GM12872 (cell line): ENCODE measurements around the gene ACTL6A.

Experiments used
- TF ChIP-seq, protein P1 (sequence below): IDR thresholded peaks from 3 replicates; pipeline ENCODE4 v1.5.1; 2011; ENCODE audit warnings: low read depth, mild to moderate bottlenecking, low read length, moderate library complexity; ENCODE audit not compliant: insufficient read depth

Gene ACTL6A

DNA sequence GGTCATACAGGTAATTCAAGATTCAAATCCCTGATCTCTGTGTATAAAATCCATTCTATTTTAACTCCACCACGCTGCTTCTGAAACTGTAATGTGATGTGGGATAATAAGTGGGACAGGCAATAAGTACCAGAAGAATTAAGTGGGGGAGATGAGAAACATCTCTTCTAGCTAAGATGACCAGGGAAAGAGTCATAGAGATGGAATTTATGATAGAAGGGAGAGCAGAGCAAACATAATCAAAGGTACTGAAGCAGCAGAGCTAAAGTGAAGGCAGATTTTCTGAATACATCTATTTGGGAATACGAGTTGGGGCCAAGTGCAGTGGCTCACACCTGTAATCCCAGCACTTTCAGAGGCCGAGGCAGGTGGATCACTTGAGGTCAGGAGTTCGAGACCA lies 36.8 kb downstream of the ACTL6A start:
- TF ChIP-seq, protein P1, sequence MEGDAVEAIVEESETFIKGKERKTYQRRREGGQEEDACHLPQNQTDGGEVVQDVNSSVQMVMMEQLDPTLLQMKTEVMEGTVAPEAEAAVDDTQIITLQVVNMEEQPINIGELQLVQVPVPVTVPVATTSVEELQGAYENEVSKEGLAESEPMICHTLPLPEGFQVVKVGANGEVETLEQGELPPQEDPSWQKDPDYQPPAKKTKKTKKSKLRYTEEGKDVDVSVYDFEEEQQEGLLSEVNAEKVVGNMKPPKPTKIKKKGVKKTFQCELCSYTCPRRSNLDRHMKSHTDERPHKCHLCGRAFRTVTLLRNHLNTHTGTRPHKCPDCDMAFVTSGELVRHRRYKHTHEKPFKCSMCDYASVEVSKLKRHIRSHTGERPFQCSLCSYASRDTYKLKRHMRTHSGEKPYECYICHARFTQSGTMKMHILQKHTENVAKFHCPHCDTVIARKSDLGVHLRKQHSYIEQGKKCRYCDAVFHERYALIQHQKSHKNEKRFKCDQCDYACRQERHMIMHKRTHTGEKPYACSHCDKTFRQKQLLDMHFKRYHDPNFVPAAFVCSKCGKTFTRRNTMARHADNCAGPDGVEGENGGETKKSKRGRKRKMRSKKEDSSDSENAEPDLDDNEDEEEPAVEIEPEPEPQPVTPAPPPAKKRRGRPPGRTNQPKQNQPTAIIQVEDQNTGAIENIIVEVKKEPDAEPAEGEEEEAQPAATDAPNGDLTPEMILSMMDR, result no peak

DNA sequence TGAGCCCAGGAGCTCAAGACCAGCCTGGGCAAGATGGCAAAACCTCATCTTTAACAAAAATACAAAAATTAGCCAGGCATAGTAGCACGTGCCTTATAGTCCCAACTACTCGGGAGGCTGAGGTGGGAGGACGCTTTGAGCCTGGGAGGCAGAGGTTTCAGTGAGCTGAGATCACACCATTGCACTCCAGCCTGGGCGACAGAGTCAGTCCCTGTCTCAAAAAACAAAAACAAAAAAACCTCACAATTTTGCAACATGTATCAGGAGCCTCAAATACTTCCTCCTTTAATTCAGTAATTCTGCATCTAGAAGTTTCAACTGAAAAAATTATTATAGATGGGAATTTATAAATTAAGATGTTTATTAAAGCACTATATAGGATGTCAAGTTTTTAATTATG lies 40.6 kb downstream of the ACTL6A start:
- TF ChIP-seq, protein P1, result no peak

DNA sequence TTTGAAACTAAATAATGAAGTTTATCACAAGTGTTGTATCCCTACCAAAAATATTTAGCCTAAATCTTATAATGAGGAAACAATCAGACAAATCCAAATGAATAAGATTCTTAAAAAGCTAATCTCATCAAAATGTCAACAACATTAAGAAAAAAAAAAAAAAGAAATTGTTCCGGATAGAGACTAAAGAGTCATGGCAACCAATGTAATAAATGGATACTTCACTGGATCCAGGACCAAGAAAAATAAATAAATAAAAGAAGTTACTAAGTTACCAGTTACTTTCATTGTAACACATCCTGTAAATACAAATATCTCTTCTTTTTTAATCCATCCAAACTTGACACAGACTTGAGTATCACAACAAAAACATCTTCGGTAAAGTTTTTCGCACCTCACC lies 41.1 kb downstream of the ACTL6A start:
- TF ChIP-seq, protein P1, result no peak

DNA sequence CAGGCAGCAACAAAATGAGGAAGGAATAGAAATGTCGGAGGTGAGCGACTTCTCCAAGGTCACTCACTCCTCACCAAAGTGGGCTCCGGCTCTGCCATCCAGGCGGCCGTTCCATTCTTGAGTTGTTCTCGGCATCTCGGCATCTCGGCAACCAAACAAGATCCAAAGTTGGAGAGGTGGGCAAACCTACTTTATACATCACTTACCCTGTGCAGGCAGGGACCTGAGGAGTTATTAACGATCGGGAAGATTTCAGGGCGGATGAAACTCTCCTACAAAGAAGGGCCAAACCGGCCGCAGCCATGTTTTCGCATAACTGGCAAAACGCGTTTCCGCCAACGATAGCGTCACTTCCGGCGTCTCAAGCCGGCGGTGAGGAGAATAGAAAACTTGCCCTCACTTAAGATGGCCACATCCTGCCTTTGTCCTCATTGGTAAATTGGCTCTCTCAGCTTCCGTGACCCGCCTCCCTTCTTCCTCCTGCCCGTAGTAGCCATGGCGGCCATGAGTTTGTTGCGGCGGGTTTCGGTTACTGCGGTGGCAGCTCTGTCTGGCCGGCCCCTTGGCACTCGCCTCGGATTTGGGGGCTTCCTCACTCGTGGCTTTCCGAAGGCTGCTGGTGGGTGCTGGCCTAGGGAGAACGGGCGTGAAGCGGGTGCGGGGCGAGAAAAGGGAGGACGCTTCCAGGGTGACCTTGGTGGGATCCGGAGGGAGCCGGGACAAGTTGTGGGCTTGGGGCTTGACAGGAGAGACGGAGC lies 41.8 kb downstream of the ACTL6A start, which contains the start of the genes MRPL47 and NDUFB5:
Gene MRPL47, minus strand, starts transcription at position 318 of the 758 bp plus-strand sequence. Its CDS starts 14 bp downstream, at position 304.
Gene NDUFB5, plus strand, starts transcription at position 474 of the 758 bp plus-strand sequence. Its CDS starts 22 bp downstream, at position 496.
- TF ChIP-seq, protein P1, result no peak

DNA sequence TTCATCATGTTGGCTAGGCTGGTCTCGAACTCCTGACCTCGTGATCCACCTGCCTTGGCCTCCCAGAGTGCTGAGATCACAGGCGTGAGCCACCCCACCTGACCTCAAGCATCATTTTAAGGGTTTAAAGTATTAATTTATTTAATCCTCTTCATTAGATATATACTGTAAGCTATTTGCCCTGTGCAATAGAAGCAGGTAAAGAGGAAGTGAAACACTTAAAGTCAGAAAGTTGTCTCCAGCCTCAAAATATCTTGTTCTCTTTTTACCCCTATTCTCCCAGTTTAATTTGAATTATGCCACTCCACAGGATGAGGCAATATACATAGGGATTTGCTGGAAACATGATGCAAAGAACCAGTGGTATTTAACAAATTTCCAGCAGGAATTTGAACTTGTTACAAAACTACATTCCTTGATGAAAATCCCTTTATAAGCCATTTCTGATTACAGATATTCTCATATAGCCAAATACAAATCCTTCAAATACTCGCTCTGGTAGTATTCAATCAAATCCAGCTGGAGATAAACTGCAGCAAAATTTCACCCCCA lies 43.9 kb downstream of the ACTL6A start:
- TF ChIP-seq, protein P1, result no peak

DNA sequence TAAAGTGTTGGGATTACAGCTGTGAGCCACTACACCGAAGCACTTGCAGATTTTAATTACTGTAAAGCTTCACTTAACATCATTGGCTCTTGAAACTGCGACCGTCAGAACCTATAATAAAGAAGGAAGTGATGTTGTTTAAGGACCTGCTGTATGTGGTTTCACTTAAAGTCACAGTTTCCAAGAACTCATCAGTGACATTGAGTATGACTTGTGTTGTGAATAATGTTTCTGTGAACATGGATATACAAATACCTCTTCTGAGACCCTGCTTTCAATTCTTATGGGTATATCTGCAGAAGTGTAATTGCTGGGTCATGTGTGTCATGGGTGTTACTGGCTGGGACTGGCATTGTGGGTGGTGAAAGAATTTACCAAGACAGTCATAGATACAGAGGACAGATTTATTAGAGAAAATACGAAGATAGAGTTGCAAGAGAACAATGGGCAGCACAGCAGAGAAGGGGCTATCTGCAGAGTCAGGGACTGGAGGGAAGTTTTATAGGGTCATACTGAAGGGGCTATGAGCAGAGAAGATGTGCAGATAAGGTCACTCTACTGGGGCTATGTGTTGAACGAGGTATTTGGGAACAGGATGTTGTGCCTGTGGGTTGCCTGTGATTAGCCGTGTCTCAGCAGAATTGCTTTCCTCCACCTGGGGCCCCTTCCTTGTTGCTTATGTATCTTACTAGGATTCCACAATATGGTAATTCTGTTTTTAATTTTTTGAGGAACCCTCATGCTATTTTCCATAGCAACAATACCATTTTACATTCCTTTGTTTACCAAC lies 46.4 kb downstream of the ACTL6A start:
- TF ChIP-seq, protein P1, result no peak

DNA sequence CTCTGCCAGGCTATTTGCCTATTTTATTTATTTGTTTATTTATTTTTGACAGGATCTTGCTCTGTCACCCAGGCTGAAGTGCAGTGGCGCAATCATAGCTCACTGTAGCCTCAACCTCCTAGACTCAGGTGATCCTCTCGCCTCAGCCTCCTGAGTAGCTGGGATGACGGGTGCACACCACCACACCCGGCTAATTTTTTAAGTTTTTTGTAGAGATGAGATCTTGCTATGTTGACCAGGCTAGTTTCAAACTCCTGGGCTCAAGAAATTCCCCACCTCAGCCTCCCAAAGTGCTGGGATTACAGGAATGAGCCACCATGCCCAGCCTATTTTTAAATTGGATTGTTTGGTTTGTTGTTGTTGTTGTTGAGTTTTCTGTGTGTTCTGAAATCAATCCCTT lies 47.3 kb downstream of the ACTL6A start:
- TF ChIP-seq, protein P1, result no peak
